Astrocyte of the hippocampus (primary cell): Measurements from ENCODE around the gene TMEM91.
A peak's percentile ranks its signal among the peaks of the same experiment; 100 is the strongest.

Source experiments
- DNase-seq: peaks from one replicate; pipeline ENCODE4 v3.0.0; 2011; ENCODE audit warnings: low read depth, low spot score

Gene TMEM91

GRCh38 chr19:41431426-41432386, 55.4 kb downstream of the TMEM91 start:
- peak; percentile 43 for DNase-seq

- DNase-seq, result no peak
Observed at GRCh38 chr19:41433171-41433570, 56.8 kb downstream of the TMEM91 start.
